Measurements from ENCODE around the gene ATF7IP2. TPM values are rescaled to one million over a fixed set of nuclear protein-coding genes. Genes with fewer than 3 reads are reported as not detected.

ATF7IP2 gene
- total RNA-seq, 5 donors from 2014 or later (not counting 1 experiment from before 2014, with no cell fraction given): 49.1 to 97.1 (median 56.7) TPM

DNA sequence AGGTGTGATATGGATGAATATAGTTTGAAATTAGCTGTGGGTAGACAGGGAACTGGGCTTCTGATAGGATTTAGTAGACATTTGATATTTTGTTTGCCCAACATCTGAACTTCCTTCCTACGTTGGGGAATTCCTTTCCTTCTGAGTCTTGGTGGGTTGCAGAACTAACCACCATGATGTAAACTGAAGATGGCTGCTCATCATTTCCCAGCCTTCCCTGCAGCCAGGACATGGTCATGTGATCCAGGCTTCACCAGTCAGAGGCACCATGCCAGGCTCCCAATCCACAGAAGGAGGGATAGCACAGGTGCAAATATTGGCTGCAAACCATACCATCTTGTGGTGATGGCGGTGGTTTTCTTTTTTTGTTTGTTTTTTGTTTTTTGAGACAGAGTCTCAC is 137.1 kb downstream of the ATF7IP2 start:
- Mint-ChIP-seq H3K4me1 (peaks cover 0 to 1% (median 0%) of the 10 kb centered on the region in 3 donors), H3K36me3 (no peaks in the 10 kb centered on the region), H3K27ac (no peak overlapping the region), H3K9me3 (no peaks in the 10 kb centered on the region), H3K27me3 (peaks cover 4 to 9% of the 10 kb centered on the region in 2 donors), H3K4me3 (no peak overlapping the region)
- WGBS (ENCODE audit: insufficient coverage): 100% methylated on average over 1 of the region's 2 CpGs
- Histone ChIP-seq H3K4me1 (ENCODE audit: control insufficient read depth in 1 of 2, extremely low read depth in 1 of 2, insufficient read depth in 2 of 2, low read length in 2 of 2) (no peaks in the 10 kb centered on the region), H3K4me3 (ENCODE audit: control insufficient read depth in 1 of 2, extremely low read depth in 1 of 2, low read length in 1 of 2) (no peak overlapping the region), H3K36me3 (ENCODE audit: control insufficient read depth in 2 of 2, extremely low read depth in 1 of 2, insufficient read depth in 1 of 2, low read length in 1 of 2) (no peaks in the 10 kb centered on the region), H3K9me3 (no peaks in the 10 kb centered on the region), H3K27me3 (replicated peaks in 1 of 2; ENCODE audit: control insufficient read depth in 2 of 2, extremely low read depth in 1 of 2, insufficient read depth in 2 of 2, low read length in 1 of 2) (peaks cover 0 to 10% of the 10 kb centered on the region in 2 experiments), H3K27ac (ENCODE audit: low read length) (no peak overlapping the region)
- ChIA-PET CTCF (interaction anchor here (1.1 to 1.2 kb wide), 2 partner anchors 213 kb away, joined by 3 to 6 read pairs; no protein-coding TSS in a partner anchor), POLR2A (interaction anchor here in 1 of 2 donors (0.6 kb wide), 1 partner anchor 356 kb away, joined by 8 read pairs; no protein-coding TSS in a partner anchor)
- no peak for ATAC-seq (replicated peaks in 1 of 4)
- DNase-seq: no peak

GRCh38 chr16:10525214-10525825 is 139.5 kb downstream of the ATF7IP2 start:
- H3K9me3 Mint-ChIP-seq: no peaks in the 10 kb centered on the region
- WGBS (ENCODE audit: insufficient coverage): 60% methylated on average over 1 of the region's 6 CpGs
- H3K36me3 ChIP-seq (ENCODE audit: control insufficient read depth in 2 of 2, extremely low read depth in 1 of 2, insufficient read depth in 1 of 2, low read length in 1 of 2): no peaks in the 10 kb centered on the region
- H3K9me3 ChIP-seq: no peaks in the 10 kb centered on the region
- ATAC-seq (replicated peaks in 1 of 4) (no peak), DNase-seq (no peak)
- no peak overlapping the region for H3K4me3 ChIP-seq (ENCODE audit: control insufficient read depth in 1 of 2, extremely low read depth in 1 of 2, low read length in 1 of 2)
- H3K27me3 ChIP-seq (replicated peaks in 1 of 2; ENCODE audit: control insufficient read depth in 2 of 2, extremely low read depth in 1 of 2, insufficient read depth in 2 of 2, low read length in 1 of 2): no peaks in the 10 kb centered on the region
- H3K4me1 ChIP-seq (ENCODE audit: control insufficient read depth in 1 of 2, extremely low read depth in 1 of 2, insufficient read depth in 2 of 2, low read length in 2 of 2): no peaks in the 10 kb centered on the region
- H3K36me3 Mint-ChIP-seq: no peaks in the 10 kb centered on the region
- H3K27ac ChIP-seq (ENCODE audit: low read length): no peak overlapping the region
- POLR2A ChIA-PET: no interaction called here
- H3K4me1 Mint-ChIP-seq: peaks cover 0 to 1% (median 0%) of the 10 kb centered on the region in 3 donors
- H3K27ac Mint-ChIP-seq: no peak overlapping the region
- peaks cover 3 to 4% of the 10 kb centered on the region in 2 donors for H3K27me3 Mint-ChIP-seq
- CTCF ChIA-PET: interaction anchor here in 1 of 2 donors (0.7 kb wide), 1 partner anchor 211 kb away, joined by 3 read pairs; no protein-coding TSS in a partner anchor
- no peak overlapping the region for H3K4me3 Mint-ChIP-seq

DNA sequence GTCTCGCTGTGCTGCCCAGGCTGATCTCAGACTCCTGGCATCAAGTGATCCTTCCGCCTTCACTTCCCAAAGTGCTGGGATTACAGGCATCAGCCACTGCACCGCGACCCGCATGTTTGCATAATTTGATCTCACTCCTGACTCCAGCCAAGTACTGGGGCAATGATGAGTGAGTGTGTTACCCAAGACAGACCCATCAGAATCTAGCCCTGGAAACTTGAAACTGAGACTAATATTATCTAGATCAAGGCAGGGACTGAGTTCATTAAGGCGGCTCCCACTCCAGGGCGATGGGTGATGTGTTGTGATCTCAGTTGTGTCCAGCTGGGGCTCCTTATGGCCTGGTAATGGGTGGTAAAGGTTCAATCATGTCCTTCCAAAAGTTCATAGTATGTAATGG is 141.1 kb downstream of the ATF7IP2 start:
- Mint-ChIP-seq H3K27ac (no peak overlapping the region), H3K36me3 (no peaks in the 10 kb centered on the region), H3K4me3 (no peak overlapping the region), H3K9me3 (no peaks in the 10 kb centered on the region), H3K27me3 (no peaks in the 10 kb centered on the region), H3K4me1 (no peaks in the 10 kb centered on the region)
- no peaks in the 10 kb centered on the region for H3K27me3 ChIP-seq (replicated peaks in 1 of 2; ENCODE audit: control insufficient read depth in 2 of 2, extremely low read depth in 1 of 2, insufficient read depth in 2 of 2, low read length in 1 of 2)
- DNase-seq (no peak), ATAC-seq (replicated peaks in 1 of 4) (no peak)
- H3K36me3 ChIP-seq (ENCODE audit: control insufficient read depth in 2 of 2, extremely low read depth in 1 of 2, insufficient read depth in 1 of 2, low read length in 1 of 2): no peaks in the 10 kb centered on the region
- no peak overlapping the region for H3K4me3 ChIP-seq (ENCODE audit: control insufficient read depth in 1 of 2, extremely low read depth in 1 of 2, low read length in 1 of 2)
- H3K9me3 ChIP-seq: no peaks in the 10 kb centered on the region
- CTCF ChIA-PET: no interaction called here
- H3K4me1 ChIP-seq (ENCODE audit: control insufficient read depth in 1 of 2, extremely low read depth in 1 of 2, insufficient read depth in 2 of 2, low read length in 2 of 2): no peaks in the 10 kb centered on the region
- POLR2A ChIA-PET: no interaction called here
- 100% methylated on average over 2 of the region's 7 CpGs for WGBS (ENCODE audit: insufficient coverage)
- no peak overlapping the region for H3K27ac ChIP-seq (ENCODE audit: low read length)

GRCh38 chr16:10528635-10529034 is 142.8 kb downstream of the ATF7IP2 start:
- H3K36me3 ChIP-seq (ENCODE audit: control insufficient read depth in 2 of 2, extremely low read depth in 1 of 2, insufficient read depth in 1 of 2, low read length in 1 of 2): no peaks in the 10 kb centered on the region
- POLR2A ChIA-PET: no interaction called here
- no peak overlapping the region for H3K27ac Mint-ChIP-seq
- no peaks in the 10 kb centered on the region for H3K27me3 ChIP-seq (replicated peaks in 1 of 2; ENCODE audit: control insufficient read depth in 2 of 2, extremely low read depth in 1 of 2, insufficient read depth in 2 of 2, low read length in 1 of 2)
- ATAC-seq (replicated peaks in 1 of 4) (no peak), DNase-seq (no peak)
- no peaks in the 10 kb centered on the region for H3K9me3 ChIP-seq
- WGBS (ENCODE audit: insufficient coverage): 71% methylated on average over 1 of the region's 8 CpGs
- no peaks in the 10 kb centered on the region for H3K4me1 ChIP-seq (ENCODE audit: control insufficient read depth in 1 of 2, extremely low read depth in 1 of 2, insufficient read depth in 2 of 2, low read length in 2 of 2)
- H3K27ac ChIP-seq (ENCODE audit: low read length): no peak overlapping the region
- H3K4me3 Mint-ChIP-seq: no peak overlapping the region
- no peaks in the 10 kb centered on the region for H3K9me3 Mint-ChIP-seq
- H3K4me1 Mint-ChIP-seq: no peaks in the 10 kb centered on the region
- no peaks in the 10 kb centered on the region for H3K36me3 Mint-ChIP-seq
- H3K27me3 Mint-ChIP-seq: no peaks in the 10 kb centered on the region
- no peak overlapping the region for H3K4me3 ChIP-seq (ENCODE audit: control insufficient read depth in 1 of 2, extremely low read depth in 1 of 2, low read length in 1 of 2)
- CTCF ChIA-PET: no interaction called here

DNA sequence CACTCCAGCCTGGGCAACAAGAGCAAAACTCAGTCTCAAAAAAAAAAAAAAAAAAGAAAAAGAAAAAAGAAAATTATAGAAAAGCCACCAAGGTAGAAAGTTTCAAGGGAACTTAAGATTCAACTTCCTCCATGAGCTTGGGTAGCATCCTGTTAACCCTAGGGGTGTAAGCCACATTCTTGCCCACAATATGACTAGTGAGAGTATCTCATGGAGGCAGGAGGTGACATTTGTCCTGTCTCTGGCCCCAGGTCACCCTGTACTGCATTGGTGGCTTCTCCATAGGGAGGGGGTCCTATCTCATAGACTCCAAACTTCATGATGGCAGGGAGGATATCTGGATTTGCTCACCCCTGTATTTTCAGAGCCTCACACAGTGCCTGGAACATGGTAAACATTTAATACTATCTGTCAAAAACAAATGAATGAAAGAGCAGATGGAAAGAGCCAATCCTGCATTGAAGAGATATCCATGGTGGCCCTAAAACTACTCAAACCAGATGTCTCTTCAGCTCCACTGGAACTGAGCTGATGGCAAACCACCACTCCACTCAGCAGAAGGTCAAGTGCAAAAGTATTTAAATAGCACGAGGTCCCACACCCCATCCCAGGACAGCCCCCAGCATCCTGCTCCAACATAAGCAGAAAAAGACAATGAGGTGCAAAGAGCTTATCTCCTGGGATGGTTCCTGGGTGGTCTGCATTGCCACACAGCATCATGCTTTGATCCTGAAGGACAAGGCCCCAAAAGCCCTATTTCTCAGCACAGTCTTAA is 144.2 kb downstream of the ATF7IP2 start:
- H3K4me1 ChIP-seq (ENCODE audit: control insufficient read depth in 1 of 2, extremely low read depth in 1 of 2, insufficient read depth in 2 of 2, low read length in 2 of 2): no peaks in the 10 kb centered on the region
- DNase-seq: no peak
- no peaks in the 10 kb centered on the region for H3K36me3 Mint-ChIP-seq
- no peak overlapping the region for H3K27ac Mint-ChIP-seq
- H3K4me3 ChIP-seq (ENCODE audit: control insufficient read depth in 1 of 2, extremely low read depth in 1 of 2, low read length in 1 of 2): no peak overlapping the region
- no CpG with 5 or more reads among the region's 1 CpG for WGBS (ENCODE audit: insufficient coverage)
- POLR2A ChIA-PET: no interaction called here
- H3K27me3 Mint-ChIP-seq: no peaks in the 10 kb centered on the region
- no peaks in the 10 kb centered on the region for H3K9me3 ChIP-seq
- no peaks in the 10 kb centered on the region for H3K36me3 ChIP-seq (ENCODE audit: control insufficient read depth in 2 of 2, extremely low read depth in 1 of 2, insufficient read depth in 1 of 2, low read length in 1 of 2)
- ATAC-seq (replicated peaks in 1 of 4): no peak
- no peaks in the 10 kb centered on the region for H3K4me1 Mint-ChIP-seq
- CTCF ChIA-PET: interaction anchor here (0.6 to 1.1 kb wide), 3 partner anchors 8 to 206 kb away, joined by 4 to 9 read pairs (median 5); no protein-coding TSS in a partner anchor
- no peaks in the 10 kb centered on the region for H3K27me3 ChIP-seq (replicated peaks in 1 of 2; ENCODE audit: control insufficient read depth in 2 of 2, extremely low read depth in 1 of 2, insufficient read depth in 2 of 2, low read length in 1 of 2)
- H3K4me3 Mint-ChIP-seq: no peak overlapping the region
- no peak overlapping the region for H3K27ac ChIP-seq (ENCODE audit: low read length)
- H3K9me3 Mint-ChIP-seq: no peaks in the 10 kb centered on the region

GRCh38 chr16:10530685-10531084 is 144.8 kb downstream of the ATF7IP2 start:
- ChIA-PET POLR2A (no interaction called here), CTCF (interaction anchor here in 1 of 2 donors (1.1 kb wide), 1 partner anchor 8 kb away, joined by 4 read pairs; no protein-coding TSS in a partner anchor)
- Histone ChIP-seq H3K9me3 (no peaks in the 10 kb centered on the region), H3K27ac (ENCODE audit: low read length) (no peak overlapping the region), H3K27me3 (replicated peaks in 1 of 2; ENCODE audit: control insufficient read depth in 2 of 2, extremely low read depth in 1 of 2, insufficient read depth in 2 of 2, low read length in 1 of 2) (peaks cover 0 to 2% of the 10 kb centered on the region in 2 experiments), H3K4me1 (ENCODE audit: control insufficient read depth in 1 of 2, extremely low read depth in 1 of 2, insufficient read depth in 2 of 2, low read length in 2 of 2) (no peaks in the 10 kb centered on the region), H3K4me3 (ENCODE audit: control insufficient read depth in 1 of 2, extremely low read depth in 1 of 2, low read length in 1 of 2) (no peak overlapping the region), H3K36me3 (ENCODE audit: control insufficient read depth in 2 of 2, extremely low read depth in 1 of 2, insufficient read depth in 1 of 2, low read length in 1 of 2) (no peaks in the 10 kb centered on the region)
- no peaks in the 10 kb centered on the region for H3K27me3 Mint-ChIP-seq
- ATAC-seq (replicated peaks in 1 of 4): no peak
- H3K4me3 Mint-ChIP-seq: no peak overlapping the region
- DNase-seq: no peak
- no peak overlapping the region for H3K27ac Mint-ChIP-seq
- no peaks in the 10 kb centered on the region for H3K36me3 Mint-ChIP-seq
- no peaks in the 10 kb centered on the region for H3K9me3 Mint-ChIP-seq
- no peaks in the 10 kb centered on the region for H3K4me1 Mint-ChIP-seq
- WGBS (ENCODE audit: insufficient coverage): 88% methylated on average over 8 of the region's 14 CpGs

Measured in T-cell (primary cell).